ENCODE data around the gene DEFB132.

DEFB132 gene

GRCh38 chr20:266596-267562, 9.4 kb downstream of the DEFB132 start:
- DNase-seq (ENCODE audit: low read depth), result peak; percentile 90

- DNase-seq (ENCODE audit: low read depth), result no peak
Measured at GRCh38 chr20:270517-270916, 13.0 kb downstream of the DEFB132 start.

DNA sequence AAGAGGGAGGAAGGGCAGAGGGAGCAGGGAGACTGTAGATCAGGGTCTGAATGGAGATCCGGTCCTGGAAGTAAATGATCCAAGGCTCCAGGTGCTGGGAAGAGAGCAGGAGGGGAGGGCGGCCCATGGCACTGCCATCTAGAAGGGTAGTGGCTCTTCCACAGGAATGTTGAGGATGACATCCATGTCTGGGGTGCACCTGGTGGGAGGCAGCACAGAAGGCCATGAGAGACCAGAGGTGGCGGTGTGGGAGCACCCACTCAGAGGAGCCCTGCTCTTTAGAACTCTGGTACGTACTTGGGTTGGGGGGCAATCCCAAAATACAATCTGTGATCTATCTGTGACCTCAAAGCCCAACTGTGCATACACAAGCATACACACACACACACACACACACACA, 13.5 kb downstream of the DEFB132 start:
- DNase-seq (ENCODE audit: low read depth), result no peak

- no peak for DNase-seq (ENCODE audit: low read depth)
Measured at GRCh38 chr20:271528-271927, 14.0 kb downstream of the DEFB132 start.

DNA sequence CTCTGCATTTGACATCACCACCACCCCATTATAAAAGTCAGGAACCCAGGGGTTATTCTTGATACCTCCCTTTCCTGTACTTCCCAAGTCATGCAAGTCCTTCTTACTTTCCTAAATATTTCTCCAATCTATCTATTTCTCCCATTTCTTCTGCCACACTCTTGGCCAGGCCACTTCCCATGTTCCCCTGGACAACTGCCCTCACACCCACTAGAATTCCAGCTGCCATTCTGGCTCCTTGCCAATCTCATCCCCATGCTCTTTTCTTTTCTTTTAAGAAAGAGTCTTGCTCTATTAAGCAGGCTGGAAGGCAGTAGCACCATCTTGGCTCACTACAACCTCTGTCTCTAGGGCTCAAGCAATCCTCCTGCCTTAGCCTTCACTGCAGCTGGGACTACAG, 15.2 kb downstream of the DEFB132 start:
- no peak for DNase-seq (ENCODE audit: low read depth)

DNA sequence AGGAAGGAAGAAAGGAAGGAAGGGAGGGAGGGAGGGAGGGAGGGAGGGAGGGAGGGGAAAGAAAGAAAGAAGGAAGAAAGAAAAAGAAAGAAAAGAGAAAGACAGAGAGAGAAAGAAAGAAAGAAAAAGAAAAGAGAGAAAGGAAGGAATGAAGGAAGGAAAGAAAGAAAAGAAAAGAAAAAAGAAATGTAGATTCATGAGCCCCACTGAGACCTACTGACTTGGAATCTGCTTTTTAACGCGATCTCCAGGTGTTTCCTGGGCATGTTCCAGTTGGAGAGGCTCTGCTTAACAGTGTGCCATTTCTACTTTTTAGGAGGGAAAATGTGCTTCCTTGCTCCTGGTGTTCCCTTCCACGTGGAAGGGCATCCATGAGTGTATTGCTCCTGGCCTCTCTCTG, 16.4 kb downstream of the DEFB132 start:
- DNase-seq (ENCODE audit: low read depth), result no peak

GRCh38 chr20:275791-276190, 18.3 kb downstream of the DEFB132 start:
- no peak for DNase-seq (ENCODE audit: low read depth)

- DNase-seq (ENCODE audit: low read depth), result no peak
Measured at GRCh38 chr20:276620-277495, 19.3 kb downstream of the DEFB132 start.

GRCh38 chr20:277496-277781, 19.9 kb downstream of the DEFB132 start:
- DNase-seq (ENCODE audit: low read depth), result no peak

GRCh38 chr20:278181-278580, 20.7 kb downstream of the DEFB132 start:
- no peak for DNase-seq (ENCODE audit: low read depth)

- DNase-seq (ENCODE audit: low read depth), result no peak
Measured at GRCh38 chr20:278607-279571, 21.4 kb downstream of the DEFB132 start.

DNA sequence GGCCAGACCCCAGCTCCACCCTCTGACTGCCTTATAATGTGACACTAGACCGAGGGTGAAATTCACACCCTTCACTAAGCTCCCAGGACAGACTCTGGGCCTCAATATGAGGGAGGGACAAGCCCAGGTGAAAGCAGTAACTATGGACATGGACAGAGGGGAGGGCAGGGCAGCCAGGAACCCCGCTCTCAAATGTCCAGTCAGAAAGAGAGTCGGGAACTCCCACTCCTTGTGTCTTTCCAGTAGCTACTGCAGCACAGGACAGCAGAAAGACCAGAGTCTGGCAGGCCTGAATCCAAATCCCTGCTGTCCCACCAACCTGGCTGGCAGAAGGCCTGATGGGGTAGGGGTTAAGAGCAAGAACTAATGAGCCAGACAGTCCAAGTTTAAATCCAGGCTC, 26.6 kb downstream of the DEFB132 start:
- DNase-seq (ENCODE audit: low read depth), result no peak

DNA sequence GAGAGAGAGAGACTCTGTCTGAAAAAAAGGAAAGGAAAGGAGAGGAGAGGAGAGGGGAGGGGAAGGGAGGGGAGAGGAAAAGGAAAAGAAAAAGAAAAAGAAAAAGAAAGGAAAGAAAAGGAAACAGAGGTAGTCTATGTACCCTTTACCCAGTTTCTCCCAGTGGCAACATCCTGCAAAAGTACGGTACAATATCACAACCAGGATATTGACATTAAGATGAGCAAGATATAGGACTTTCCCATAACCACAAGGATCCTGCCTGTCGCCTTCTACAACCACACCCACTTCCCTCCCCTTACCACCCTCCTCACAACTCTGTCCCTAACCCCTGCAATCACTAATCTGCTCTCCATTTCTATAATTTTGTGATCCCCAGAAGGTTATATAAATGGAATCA, 29.0 kb downstream of the DEFB132 start:
- DNase-seq (ENCODE audit: low read depth), result no peak

GRCh38 chr20:288956-289692, 31.6 kb downstream of the DEFB132 start:
- DNase-seq (ENCODE audit: low read depth), result no peak

DNA sequence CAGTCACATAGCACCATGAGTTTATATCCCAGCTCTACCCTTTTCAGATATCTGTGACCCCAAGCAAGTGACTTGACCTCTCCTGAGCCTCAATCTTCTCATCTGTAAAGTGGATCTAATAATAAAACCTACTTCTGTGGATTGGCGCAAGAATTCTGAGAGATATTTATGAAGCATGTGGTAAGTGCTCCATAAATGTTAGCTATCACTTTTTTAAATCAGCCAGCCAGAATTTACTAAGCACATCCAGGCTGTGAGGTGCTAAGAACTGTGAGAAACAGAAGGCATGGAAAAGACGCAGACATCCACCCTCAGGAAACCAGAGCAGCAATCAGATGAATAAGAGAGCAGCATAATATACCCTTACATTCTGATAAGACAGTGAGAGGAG, 32.2 kb downstream of the DEFB132 start:
- DNase-seq (ENCODE audit: low read depth), result no peak

DNA sequence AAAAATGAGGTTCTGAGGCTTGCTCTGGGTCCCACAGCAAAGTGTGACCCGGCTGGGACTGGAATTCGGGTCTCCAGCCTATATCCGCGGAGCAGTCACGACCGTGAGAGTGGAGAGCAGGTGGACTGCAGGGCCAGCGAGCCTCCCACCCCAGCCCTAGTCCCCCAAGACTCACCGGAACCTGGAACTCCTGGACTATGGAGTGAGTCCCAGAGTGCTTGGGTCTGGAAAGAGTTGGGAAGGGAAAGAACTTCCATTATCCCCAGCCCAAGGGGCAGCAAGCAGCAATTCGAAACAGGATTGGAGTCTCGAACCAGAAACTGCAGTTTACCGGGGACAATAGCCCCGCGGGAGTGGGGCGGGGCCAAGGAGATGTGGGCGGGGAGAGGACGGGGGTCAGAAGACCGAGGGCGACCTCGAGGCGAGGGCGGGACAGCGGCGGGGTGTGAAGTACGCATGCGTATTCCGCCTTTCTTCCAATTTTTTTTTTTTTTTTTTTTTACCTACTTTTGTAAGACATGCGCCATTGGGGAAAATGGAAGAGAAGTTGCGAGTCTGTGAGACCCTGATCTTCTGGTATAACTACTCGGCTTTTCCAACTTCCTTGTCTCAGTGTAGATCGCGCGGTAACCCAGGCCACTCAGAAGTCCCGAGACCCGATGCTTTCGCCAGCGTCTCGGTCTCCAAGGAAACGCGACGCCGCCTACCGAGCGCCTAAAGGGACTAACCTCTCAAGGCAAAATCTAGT, 32.7 kb downstream of the DEFB132 start, which contains the start of gene C20orf96:
Gene C20orf96, minus strand, starts transcription at position 667 of the 748 bp plus-strand sequence. Its CDS starts 140 bp downstream, at position 527.
- peak; percentile 67 for DNase-seq (ENCODE audit: low read depth)

GRCh38 chr20:294602-295001, 37.1 kb downstream of the DEFB132 start:
- no peak for DNase-seq (ENCODE audit: low read depth)

DNA sequence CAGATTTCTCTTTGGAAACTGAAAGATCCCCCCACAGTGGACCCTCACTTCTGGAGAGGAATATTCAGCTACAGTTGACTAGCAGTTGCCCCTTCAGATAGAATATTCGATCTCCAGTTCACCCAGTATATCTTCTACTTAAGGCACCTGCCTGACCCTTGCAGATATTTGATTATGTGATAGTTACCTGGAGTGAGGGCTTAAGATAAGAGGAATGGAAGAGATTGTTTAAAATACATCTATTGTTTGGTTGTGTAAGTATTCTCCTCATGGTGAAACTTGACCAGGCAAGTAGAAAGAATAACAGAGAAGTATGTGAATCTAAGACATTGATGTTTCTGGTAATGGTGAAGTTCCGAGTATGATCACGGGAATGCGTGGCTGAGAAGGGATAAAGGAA, 38.3 kb downstream of the DEFB132 start:
- DNase-seq (ENCODE audit: low read depth), result no peak

- peak; percentile 58 for DNase-seq (ENCODE audit: low read depth)
Measured at GRCh38 chr20:297098-297924, 39.8 kb downstream of the DEFB132 start, which contains the start of gene ZCCHC3. ZCCHC3 (plus strand) TSS chr20:297570; CDS start chr20:297587, 17 bp downstream.
